Ishikawa (cell line): ENCODE measurements around the gene IFNK.

ENCODE experiments used
- CEBPB ChIP-seq: IDR thresholded peaks from 2 replicates; pipeline ENCODE4 v1.6.1; 2012
- CREB1 ChIP-seq: IDR thresholded peaks from 2 replicates; pipeline ENCODE4 v1.6.1; 2012; ENCODE audit warnings: low read depth
- EGR1 ChIP-seq: IDR thresholded peaks from 2 replicates; pipeline ENCODE4 v1.6.1; 2012
- EP300 ChIP-seq: IDR thresholded peaks from 2 replicates; pipeline ENCODE4 v1.6.1; 2012; ENCODE audit warnings: borderline replicate concordance
- FOXM1 ChIP-seq: IDR thresholded peaks from 2 replicates; pipeline ENCODE4 v1.6.1; 2012; ENCODE audit warnings: low read depth, borderline replicate concordance
- NFIC ChIP-seq: IDR thresholded peaks from 2 replicates; pipeline ENCODE4 v1.6.1; 2012
- RAD21 ChIP-seq: IDR thresholded peaks from 2 replicates; pipeline ENCODE4 v1.6.1; 2012; ENCODE audit warnings: low read depth
- TAF1 ChIP-seq: IDR thresholded peaks from 2 replicates; pipeline ENCODE4 v1.6.1; 2012; ENCODE audit warnings: low read depth, mild to moderate bottlenecking
- TCF12 ChIP-seq: IDR thresholded peaks from 2 replicates; pipeline ENCODE4 v1.6.1; 2012; ENCODE audit warnings: low read depth
- TEAD4 ChIP-seq: IDR thresholded peaks from 2 replicates; pipeline ENCODE4 v1.6.1; 2012
- YY1 ChIP-seq: IDR thresholded peaks from 2 replicates; pipeline ENCODE4 v1.6.1; 2012; ENCODE audit warnings: low read depth
- ZBTB7A ChIP-seq: IDR thresholded peaks from 2 replicates; pipeline ENCODE4 v1.6.1; 2012; ENCODE audit warnings: low read depth
- TF ChIP-seq, protein P1 (sequence below): IDR thresholded peaks from 2 replicates; pipeline ENCODE4 v1.6.1; 2012
- TF ChIP-seq, protein P2 (sequence below): IDR thresholded peaks from 2 replicates; pipeline ENCODE4 v1.6.1; 2012; ENCODE audit warnings: low read depth, mild to moderate bottlenecking
- TF ChIP-seq, protein P3 (sequence below): IDR thresholded peaks from 2 replicates; pipeline ENCODE4 v1.6.1; 2012

The IFNK gene

DNA sequence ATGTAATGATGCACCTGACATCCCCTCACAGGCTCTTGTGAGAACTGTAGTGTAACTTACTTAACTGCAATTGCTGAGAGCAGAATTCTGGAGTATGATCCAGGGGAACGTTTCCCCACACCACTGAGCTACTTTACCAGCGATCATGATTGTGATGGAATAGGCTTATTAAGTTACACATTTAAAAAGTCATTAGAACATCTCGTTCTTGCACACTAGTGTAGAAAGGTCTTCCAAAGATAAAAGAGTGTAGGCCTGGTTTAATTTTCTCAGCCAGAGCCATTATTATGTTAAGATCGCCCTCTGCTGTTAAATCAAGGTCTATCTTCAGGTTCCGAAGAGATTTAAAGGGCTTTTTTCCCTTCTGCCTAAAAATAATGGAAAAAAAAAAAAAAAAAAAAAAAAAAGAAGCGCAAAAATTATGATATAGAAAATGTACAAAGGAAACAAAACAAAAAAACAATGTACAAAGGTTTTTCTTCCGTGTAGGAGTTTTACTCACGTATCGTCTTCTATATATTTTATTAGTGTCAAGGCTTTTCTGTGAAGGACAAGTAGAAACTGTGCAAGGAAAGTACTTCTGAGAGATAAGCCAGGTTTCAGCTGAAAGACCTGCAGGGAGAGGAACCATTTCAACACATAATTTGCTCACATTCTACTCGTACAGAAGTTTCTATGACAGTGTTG, 24.1 kb downstream of the IFNK start:
- TF ChIP-seq TCF12 (no peak), RAD21 (peak; percentile 78)

DNA sequence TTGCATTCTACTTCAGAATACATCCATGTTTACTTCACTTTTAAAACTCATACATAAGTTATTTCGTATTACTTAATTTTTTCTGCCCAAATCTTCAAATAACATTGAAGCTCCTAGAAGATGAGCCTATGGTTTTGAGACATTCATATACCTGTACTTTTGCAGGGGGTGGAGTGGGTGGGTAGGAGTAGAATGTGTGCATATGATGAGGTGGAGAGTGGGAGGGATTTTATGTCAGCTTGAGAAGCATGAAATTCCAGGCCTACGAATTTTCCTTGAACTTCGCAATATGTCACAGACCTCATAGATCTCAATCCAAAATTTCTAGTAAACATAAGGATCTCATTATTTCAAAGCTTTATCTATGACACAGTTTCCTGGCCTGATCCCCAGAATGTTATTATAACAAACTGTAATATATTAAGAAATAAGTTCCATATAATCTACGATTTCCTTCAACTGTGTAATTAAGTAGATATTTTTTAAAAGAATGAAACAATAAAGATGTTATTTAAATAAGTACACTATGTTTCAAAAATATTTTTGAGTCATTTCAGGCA, 25.2 kb downstream of the IFNK start:
- TF ChIP-seq RAD21 (no peak), TCF12 (no peak), TAF1 (no peak), FOXM1 (no peak), EGR1 (no peak), NFIC (no peak), ZBTB7A (no peak), EP300 (no peak), CEBPB (no peak), YY1 (no peak), TEAD4 (no peak), CREB1 (no peak)
- TF ChIP-seq, protein P1, sequence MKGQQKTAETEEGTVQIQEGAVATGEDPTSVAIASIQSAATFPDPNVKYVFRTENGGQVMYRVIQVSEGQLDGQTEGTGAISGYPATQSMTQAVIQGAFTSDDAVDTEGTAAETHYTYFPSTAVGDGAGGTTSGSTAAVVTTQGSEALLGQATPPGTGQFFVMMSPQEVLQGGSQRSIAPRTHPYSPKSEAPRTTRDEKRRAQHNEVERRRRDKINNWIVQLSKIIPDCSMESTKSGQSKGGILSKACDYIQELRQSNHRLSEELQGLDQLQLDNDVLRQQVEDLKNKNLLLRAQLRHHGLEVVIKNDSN = no peak
- TF ChIP-seq, protein P2, sequence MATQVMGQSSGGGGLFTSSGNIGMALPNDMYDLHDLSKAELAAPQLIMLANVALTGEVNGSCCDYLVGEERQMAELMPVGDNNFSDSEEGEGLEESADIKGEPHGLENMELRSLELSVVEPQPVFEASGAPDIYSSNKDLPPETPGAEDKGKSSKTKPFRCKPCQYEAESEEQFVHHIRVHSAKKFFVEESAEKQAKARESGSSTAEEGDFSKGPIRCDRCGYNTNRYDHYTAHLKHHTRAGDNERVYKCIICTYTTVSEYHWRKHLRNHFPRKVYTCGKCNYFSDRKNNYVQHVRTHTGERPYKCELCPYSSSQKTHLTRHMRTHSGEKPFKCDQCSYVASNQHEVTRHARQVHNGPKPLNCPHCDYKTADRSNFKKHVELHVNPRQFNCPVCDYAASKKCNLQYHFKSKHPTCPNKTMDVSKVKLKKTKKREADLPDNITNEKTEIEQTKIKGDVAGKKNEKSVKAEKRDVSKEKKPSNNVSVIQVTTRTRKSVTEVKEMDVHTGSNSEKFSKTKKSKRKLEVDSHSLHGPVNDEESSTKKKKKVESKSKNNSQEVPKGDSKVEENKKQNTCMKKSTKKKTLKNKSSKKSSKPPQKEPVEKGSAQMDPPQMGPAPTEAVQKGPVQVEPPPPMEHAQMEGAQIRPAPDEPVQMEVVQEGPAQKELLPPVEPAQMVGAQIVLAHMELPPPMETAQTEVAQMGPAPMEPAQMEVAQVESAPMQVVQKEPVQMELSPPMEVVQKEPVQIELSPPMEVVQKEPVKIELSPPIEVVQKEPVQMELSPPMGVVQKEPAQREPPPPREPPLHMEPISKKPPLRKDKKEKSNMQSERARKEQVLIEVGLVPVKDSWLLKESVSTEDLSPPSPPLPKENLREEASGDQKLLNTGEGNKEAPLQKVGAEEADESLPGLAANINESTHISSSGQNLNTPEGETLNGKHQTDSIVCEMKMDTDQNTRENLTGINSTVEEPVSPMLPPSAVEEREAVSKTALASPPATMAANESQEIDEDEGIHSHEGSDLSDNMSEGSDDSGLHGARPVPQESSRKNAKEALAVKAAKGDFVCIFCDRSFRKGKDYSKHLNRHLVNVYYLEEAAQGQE = no peak
- TF ChIP-seq, protein P3, sequence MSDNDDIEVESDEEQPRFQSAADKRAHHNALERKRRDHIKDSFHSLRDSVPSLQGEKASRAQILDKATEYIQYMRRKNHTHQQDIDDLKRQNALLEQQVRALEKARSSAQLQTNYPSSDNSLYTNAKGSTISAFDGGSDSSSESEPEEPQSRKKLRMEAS = no peak

DNA sequence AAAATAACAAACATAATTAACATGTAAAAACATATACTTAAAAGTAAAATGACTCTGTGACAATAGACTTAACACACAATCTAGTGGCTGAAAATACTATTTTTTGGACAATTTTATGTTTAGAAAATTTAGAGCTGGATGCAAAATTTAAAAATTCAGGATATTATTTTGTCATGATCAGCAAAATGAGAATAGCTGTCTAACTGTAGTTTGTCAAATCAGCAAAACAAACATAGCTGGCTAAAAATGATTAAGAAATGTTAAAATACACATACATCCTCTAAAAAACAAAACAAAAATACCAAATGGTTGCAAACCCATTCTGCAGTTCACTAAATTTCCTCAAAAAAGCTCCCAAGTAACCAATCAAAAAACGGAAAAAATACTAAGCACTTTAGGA, 30.6 kb downstream of the IFNK start:
- TF ChIP-seq TAF1 (no peak), CREB1 (no peak), YY1 (no peak), RAD21 (no peak), CEBPB (no peak), FOXM1 (no peak), EGR1 (no peak), NFIC (no peak), TCF12 (no peak), EP300 (no peak), TEAD4 (no peak), ZBTB7A (no peak)
- TF ChIP-seq, protein P2 = no peak
- TF ChIP-seq, protein P1 = no peak
- TF ChIP-seq, protein P3 = no peak

DNA sequence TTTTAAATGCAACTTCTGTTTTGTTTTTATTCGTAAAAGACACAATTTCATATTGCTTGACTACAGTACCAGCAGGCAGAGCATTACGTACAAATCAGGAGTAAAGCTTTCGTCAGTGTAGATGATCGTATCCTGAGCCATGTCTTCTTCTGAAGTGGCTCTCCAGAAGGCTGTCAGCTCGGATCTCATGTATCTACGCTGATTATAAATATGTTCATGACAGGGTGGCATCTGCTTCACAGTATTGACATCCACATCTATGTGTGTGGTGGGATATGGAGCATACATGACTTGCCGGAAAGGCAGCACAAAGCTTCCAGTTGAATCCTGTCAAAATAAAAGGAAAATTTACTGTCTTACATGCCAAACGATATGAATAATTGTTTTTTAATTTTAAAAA, 32.4 kb downstream of the IFNK start:
- no peak for TF ChIP-seq TAF1
- TF ChIP-seq, protein P1 = no peak
- TF ChIP-seq YY1 = no peak
- TF ChIP-seq CREB1 = no peak
- TF ChIP-seq FOXM1 = no peak
- no peak for TF ChIP-seq EGR1
- TF ChIP-seq ZBTB7A = no peak
- TF ChIP-seq CEBPB = no peak
- TF ChIP-seq TCF12 = no peak
- TF ChIP-seq NFIC = no peak
- TF ChIP-seq, protein P3 = no peak
- TF ChIP-seq, protein P2 = no peak
- no peak for TF ChIP-seq TEAD4
- no peak for TF ChIP-seq EP300
- no peak for TF ChIP-seq RAD21
